ENCODE results near the gene MAN1C1. TPM values are rescaled to one million over a fixed set of nuclear protein-coding genes. Genes with fewer than 3 reads are reported as not detected.

The MAN1C1 gene
- total RNA-seq, 2 donors from 2014 or later, result 1.7 to 6.0 TPM

DNA sequence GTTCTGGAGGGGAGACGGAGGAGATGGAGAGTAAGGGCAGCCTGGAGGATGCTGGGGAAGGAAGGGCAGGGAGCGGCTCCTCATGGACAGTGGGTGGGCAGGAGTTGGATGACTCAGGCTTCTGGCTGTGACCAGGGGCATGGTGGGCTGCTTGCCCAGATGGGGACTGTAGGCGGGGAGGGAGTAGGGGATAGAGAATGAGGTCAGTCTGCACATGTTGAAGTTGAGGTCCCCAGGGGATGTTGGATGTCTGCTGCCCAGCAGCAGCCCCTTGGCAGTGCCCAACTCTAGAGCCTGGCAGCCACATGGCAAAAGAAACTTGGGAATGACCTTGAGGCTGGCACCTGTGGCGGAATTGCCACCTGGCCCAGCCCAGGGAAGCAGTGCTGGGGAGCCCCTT lies 189.8 kb downstream of the MAN1C1 start:
- ATAC-seq (no peak), DNase-seq (no peak)
- intact Hi-C loops (cut with DNase I, micrococcal nuclease), result no loop called here

DNA sequence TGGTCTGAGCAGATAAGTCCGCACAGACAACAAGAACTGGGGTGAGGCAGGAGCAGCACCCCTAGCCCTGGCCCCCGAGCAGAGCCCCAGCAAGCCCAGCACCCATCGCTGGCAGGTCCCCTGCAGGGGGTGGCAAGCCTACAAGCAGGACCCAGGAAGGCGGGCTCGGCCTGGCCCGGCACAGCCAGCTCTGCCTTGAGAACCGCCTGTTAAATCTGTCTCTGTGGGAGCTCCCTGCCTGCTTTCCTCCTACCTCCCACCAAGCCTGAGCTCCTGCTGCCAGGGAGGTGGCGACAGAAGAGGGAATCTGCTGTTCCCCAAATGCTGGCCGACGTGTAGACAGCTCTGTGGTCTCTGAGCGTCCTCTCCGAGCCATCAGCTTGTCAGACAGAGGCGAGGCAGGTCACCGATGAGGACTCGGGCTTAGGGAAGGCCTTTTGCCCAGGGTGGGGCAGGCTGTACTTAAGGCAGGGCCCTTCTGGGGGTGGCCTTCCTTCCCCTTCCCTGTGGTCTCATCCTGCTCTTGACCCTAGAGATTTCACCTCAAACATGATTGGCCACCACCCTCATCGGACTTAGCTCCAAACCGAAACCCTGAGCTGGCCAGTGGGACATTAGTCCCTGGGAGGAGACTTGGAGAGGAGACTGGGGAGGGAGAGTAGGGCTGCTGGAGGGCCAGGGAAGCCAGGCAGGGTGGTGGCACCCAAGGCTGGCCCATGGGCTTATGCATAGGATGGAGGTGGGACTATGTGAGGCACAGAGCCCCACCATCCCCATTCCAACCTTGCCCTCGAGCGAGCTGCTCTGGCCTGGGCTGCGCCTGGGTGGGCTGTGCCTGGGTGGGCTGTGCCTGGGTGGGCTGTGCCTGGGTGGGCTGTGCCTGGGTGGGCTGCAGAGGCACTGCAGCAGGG lies 191.1 kb downstream of the MAN1C1 start:
- DNase-seq (no peak), ATAC-seq (peak; percentile 62)
- intact Hi-C loops (cut with DNase I, micrococcal nuclease), result no loop called here

DNA sequence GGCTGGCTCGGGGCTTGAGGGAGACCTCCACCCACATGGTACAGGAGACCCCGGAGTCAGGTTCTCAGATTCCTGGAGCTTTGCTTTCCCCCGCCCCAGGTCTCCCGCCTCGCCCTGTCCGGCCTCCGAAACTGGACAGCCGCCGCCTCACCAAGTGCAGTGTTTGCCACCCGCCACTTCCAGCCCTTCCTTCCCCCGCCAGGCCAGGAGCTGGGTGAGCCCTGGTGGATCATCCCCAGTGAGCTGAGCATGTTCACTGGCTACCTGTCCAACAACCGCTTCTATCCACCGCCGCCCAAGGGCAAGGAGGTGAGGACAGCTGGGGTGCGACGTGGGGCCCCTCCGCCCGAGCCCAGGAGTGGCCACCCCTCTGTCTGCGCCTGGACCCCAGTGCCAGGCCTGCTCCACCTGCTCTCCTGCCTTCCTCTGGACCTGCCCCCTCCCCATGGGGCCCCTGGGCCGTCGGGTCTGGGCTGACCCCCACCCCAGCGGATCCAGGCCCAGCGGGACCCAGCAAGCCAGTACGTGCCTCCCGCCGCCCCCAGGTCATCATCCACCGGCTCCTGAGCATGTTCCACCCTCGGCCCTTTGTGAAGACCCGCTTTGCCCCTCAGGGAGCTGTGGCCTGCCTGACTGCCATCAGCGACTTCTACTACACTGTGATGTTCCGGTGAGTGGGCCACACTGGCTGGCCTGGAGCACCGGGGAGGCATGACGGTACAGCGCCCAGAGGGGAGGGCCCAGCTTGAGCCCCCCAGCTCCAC lies 192.1 kb downstream of the MAN1C1 start:
- ATAC-seq, result no peak
- intact Hi-C loops (cut with DNase I, micrococcal nuclease), result no loop called here
- no peak for DNase-seq

DNA sequence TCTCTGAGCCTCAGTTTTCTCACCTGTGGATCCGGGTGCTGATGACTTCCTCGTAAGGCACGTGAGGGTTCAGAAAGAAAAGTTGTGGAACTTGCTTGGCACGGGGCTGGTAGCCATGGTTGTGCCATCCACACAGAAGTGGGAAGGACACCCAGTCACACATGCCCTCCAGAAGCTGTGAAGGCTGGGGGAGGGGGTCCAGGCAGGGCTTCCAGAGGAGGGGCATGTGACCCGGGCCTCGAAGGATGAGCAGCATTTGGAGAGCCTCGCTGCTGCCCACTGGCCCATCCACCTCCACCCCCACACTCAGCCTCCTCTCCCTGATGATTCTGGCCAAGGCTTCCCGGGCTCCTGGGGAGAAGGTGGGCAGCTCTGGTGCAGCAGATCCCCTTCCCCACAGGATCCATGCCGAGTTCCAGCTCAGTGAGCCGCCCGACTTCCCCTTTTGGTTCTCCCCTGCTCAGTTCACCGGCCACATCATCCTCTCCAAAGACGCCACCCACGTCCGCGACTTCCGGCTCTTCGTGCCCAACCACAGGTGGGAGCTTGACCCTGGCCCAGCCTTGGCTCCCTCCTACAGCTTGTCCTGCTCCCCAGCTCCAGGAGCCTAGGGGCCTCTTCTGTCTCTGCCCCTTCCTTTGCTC lies 192.8 kb downstream of the MAN1C1 start:
- DNase-seq, result no peak
- intact Hi-C loops (cut with DNase I, micrococcal nuclease), result no loop called here
- ATAC-seq, result no peak

DNA sequence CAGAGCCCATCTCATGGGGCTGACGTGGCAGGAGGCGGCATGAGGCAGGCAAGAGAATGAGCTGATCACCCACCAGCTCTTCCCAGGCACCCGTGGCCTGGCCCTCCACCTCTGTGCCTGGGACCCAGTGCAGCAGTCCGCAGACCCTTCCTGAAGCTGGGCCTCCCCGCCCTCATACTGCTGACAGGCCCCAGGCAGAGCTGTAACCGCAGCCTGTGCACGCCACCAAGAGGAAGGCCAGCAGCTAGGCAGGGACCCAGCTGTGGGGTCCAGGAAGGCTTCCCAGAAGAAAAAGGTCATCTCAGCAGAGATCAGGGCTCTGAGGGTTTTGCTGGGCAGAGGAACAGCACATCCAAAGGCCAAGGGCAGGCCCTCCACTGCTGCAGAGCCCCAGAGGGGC lies 193.3 kb downstream of the MAN1C1 start:
- ATAC-seq (no peak), DNase-seq (no peak)
- intact Hi-C loops (cut with DNase I, micrococcal nuclease), result no loop called here

- DNase-seq (peak in 1 of 2 donors; percentile 80), ATAC-seq (peak; percentile 62)
- intact Hi-C loops (cut with DNase I, micrococcal nuclease), result no loop called here
These were observed 194.0 kb downstream of the MAN1C1 start for GRCh38 chr1:25810341-25811299.

GRCh38 chr1:25811384-25812082 lies 194.9 kb downstream of the MAN1C1 start:
- intact Hi-C loops (cut with DNase I, micrococcal nuclease), result no loop called here
- ATAC-seq (no peak), DNase-seq (no peak)

GRCh38 chr1:25813071-25813733 lies 196.6 kb downstream of the MAN1C1 start:
- intact Hi-C loops (cut with DNase I, micrococcal nuclease), result no loop called here
- no peak for ATAC-seq
- DNase-seq, result no peak

DNA sequence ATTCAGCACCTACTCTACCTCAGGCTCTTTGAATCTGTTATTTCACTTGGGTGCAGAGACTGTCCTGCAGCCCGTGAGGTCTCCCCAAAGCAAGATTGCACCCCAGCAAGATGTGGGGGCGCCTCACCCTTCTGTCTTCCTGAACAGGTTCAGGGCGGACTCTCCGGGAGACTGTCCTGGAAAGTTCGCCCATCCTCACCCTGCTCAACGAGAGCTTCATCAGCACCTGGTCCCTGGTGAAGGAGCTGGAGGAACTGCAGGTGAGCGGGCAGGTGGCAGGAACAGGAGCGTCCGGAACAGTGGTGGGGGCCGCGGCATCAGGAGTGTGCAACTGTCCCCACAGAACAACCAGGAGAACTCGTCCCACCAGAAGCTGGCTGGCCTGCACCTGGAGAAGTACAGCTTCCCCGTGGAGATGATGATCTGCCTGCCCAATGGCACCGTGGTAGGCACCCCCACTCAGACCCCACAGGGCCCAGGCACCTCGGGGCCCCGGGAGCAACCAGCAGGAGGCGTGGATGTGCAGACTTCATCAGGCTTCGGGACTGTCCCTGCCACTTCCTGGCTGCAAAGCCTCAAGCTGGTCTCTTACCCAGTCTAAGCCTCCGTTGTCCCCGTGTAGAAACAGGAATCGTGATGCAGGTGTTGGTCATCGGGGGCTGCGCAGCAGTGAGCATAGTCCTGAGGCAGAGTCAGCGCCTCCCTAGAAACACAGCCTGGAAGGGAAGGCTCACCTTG lies 197.3 kb downstream of the MAN1C1 start:
- ATAC-seq, result no peak
- intact Hi-C loops (cut with DNase I, micrococcal nuclease), result no loop called here
- DNase-seq, result no peak

DNA sequence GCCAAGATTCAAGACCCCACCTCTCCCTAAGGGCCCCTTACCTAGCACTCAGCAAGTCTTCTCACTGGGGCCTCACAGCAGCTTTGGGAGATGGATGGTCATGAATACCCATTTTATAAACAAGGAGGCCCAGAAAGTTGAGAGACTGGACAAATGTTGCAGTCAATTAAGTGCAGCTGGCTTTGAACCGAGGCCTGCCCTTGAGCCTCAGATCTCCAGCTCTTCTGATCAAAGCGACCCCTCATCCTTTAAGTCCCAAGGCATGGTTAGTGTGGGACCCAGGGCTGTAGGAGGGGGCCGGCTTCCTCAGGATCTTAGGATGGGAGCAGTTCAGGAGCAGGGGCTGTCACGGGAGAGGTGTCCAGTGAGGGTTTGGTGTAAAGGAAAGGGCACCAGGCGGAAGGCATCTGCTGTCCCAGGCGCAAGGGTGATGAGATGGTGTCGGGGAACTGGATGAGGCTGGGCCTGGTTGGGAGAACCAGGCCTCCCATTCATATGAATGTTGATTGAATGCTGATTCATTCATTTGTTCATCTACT lies 198.0 kb downstream of the MAN1C1 start:
- ATAC-seq (no peak), DNase-seq (no peak)
- intact Hi-C loops (cut with DNase I, micrococcal nuclease), result no loop called here

DNA sequence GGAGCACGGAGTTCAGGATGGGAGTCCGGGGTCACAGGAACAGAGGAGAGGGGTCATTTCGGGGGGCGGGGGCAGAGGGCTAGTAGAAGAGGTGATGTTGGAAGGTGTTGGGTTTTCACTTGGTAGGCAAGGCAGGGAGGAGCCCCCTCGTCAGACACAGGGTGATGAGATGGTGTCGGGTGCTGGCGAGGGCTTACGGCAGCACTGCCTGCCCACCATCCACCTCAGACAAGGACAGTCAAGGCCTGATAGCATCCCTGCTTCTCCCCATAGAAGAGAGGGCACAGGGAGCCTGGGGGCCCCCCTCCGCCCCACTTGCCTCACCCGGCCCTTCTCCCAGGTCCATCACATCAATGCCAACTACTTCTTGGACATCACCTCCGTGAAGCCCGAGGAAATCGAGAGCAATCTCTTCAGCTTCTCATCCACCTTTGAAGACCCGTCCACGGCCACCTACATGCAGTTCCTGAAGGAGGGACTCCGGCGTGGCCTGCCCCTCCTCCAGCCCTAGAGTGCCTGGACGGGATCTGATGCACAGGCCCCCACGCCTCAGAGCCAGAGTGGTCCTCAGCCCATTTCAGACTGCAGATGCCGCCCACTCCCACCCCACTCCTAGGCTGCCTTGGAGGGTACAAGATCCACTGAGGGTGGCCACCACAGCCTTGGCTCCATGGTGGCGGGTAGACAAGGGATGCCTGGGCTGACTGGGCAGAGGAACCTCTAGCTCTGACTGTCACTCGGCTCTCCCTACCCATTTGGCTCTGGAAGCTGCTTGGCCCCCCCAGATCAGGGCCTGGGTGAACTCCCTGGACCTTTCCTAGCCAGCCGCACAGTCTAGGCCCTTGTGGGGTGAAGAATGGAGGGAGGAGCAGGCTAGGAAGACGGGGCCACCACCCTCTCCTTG lies 198.9 kb downstream of the MAN1C1 start:
- DNase-seq (no peak), ATAC-seq (no peak)
- intact Hi-C loops (cut with DNase I, micrococcal nuclease), result no loop called here

- intact Hi-C loops (cut with DNase I, micrococcal nuclease), result no loop called here
- DNase-seq, result no peak
- no peak for ATAC-seq
These were observed 199.6 kb downstream of the MAN1C1 start for GRCh38 chr1:25816112-25816718.

- DNase-seq, result no peak
- intact Hi-C loops (cut with DNase I, micrococcal nuclease), result no loop called here
- no peak for ATAC-seq
These were observed 201.4 kb downstream of the MAN1C1 start for GRCh38 chr1:25817840-25818501.

DNA sequence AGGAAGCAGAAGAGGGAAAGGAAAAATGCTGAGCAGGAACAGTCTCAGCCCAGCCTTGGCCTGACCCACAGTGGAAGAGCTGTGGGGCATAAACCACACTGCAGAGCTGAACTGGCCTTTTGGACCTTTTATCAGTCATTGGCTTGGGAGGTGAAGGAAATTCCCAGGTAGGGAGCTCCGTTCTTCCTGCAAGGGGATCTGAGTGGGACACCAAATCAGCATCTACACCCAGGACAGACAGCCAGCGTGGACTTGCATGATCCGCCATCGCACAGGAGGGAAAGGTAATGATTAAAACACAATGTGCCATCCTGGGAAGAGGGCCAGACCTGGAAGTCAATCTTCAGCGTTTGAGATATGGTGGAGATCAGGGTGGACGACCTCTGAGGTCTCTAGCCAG lies 202.0 kb downstream of the MAN1C1 start:
- intact Hi-C loops (cut with DNase I, micrococcal nuclease), result no loop called here
- DNase-seq, result no peak
- peak; percentile 30 for ATAC-seq

Data from left colon (tissue), 2 donors.